Renal cortical epithelial cell (primary cell): Measurements from ENCODE around the gene COPS3. TPM values are rescaled to one million over a fixed set of nuclear protein-coding genes. Genes with fewer than 3 reads are reported as not detected.
A peak's percentile ranks its signal among the peaks of the same experiment; 100 is the strongest.
"Not testable (repeated sequence)": the region's sequence is repeated elsewhere in the genome, so short reads cannot be mapped to it uniquely, and the experiment has no call there.

Experiments used
- DNase-seq: peaks from one replicate; pipeline ENCODE4 v3.0.0-alpha.2; 2011; ENCODE audit warnings: low read depth
- total RNA-seq: library from RNA; depleted of rRNA; stranded (reverse); fragments of >200 nt; gene quantifications from 2 replicates; pipeline ENCODE4 v1.2.3, GENCODE V29; 2014

Gene COPS3
- total RNA-seq, 1 donor from 2014 or later = 63.6 TPM

- not testable (repeated sequence) for DNase-seq
These were observed 20.6 kb upstream of the COPS3 start for GRCh38 chr17:17301659-17302058.

DNA sequence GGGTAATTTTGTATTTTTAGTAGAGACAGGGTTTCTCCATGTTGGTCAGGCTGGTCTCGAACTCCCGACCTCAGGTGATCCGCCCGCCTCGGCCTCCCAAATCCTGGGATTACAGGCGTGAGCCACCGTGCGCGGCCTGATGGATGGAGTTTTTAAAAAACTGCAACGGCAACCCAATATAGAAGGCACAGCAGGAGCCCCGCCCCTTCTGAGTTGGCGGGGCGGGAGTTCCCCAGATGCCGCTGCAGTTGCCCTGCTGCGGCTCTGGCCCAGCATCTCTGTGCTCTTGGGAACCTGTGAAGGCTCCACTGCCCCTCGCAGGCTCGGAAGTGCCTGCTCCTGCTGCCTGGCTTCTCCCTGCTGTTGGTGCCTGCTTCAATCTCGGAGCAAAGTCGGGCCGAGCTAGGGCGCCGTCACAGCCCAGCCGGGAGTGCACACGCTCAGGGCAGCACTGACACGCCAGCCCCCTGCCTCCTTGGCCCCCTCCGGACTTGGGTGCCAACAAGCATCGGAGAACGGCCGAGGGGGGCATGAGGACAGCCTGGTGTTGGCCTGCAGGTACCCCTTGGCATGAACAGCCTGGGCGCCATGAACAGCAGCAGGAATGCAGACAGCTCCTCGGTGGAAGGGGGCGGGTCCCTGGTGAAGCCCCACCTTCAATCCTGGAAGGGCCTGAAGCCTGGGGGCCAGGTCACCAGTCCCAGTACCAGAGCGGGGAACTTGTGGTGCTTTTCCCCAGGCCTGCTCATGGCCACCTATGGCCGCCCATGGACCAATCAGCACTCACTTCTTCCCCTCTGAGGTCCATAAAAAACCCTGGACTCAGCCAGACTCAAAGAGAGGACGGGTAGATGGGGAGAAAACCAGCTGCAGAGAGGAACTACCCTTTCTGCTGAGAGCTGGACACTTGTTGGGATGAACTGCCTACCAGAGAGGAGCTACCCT is 19.9 kb upstream of the COPS3 start:
- peak; percentile 38 for DNase-seq

- DNase-seq = no peak
These were observed 17.1 kb upstream of the COPS3 start for GRCh38 chr17:17298108-17298507.

DNA sequence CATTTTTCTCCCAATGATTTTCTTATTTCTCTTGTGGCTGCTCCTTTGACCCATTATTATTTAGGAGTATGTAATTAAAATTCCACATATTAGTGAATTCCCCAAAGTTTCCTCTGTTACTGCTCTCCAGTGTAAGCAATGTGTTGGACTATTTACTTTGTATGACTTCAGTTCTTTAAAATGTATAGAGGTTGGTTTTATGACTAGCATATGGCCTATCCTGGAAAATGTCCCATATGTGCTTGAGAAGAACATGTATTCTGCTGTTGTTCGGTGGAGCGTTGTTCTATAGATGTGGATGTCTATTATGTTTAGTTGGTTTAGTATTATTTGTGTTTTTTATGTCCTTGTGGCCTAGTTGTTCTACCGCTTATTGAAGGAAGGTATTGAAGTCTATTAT is 16.2 kb upstream of the COPS3 start:
- no peak for DNase-seq

DNA sequence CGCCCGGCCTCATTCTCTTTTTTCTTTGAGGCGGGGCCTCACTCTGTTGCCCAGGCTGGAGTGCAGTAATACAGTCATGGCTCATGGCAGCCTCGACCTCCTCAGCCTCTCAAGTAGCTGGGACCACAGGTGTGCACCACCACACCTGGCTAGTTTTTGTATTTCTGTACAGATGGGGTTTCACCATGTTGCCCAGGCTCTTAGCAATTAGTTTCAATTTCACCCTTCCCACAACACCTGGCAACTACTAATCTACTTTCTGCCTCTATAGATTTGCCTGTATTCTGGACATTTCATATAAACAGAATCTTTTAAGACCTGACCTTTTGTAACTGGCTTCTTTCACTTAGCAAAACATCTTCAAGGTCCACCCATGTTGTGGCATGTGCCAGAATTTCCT is 14.1 kb upstream of the COPS3 start:
- no peak for DNase-seq

GRCh38 chr17:17289701-17290100 is 8.7 kb upstream of the COPS3 start:
- DNase-seq = no peak

- DNase-seq = no peak
These were observed 8.0 kb upstream of the COPS3 start for GRCh38 chr17:17289086-17289485.

DNA sequence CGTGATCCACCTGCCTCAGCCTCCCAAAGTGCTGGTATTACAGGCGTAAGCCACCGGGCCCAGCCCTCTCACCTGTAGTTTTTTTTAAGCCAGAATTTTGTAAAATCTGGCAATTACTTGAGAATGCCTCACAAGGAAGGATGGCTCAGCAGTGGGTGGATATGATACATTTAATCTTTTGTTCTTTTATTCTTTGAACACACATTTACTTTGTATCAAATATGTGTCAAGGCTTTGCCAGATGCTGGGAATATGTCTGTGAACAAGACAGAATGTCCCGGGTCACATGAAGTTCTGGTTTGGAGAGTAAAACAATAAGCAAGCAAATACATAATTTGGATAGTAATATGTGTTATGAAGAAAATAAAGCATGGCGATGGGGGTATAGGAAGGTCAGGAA is 4.9 kb upstream of the COPS3 start:
- DNase-seq = no peak

DNA sequence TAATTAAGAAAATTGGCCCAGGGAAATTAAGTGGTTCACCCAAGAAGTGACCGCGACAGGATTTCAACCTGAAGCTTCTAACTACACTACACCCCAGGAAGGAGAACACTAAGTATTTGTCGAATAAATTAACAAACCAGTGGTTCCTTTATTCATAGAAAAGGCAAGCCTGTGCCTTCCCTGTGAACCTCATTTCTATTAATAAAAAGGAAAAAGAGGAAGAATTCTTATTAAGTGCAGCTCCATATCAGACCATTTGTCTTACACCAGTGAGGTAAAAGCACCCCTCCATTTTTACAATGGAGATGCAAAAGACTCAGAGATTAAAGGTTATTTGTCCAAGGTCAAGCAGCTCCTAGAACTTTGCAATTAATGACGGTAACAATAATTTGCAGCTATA is 1.7 kb downstream of the COPS3 start:
- DNase-seq = no peak

- DNase-seq = not testable (repeated sequence)
These were observed 3.6 kb downstream of the COPS3 start for GRCh38 chr17:17277431-17277830.

DNA sequence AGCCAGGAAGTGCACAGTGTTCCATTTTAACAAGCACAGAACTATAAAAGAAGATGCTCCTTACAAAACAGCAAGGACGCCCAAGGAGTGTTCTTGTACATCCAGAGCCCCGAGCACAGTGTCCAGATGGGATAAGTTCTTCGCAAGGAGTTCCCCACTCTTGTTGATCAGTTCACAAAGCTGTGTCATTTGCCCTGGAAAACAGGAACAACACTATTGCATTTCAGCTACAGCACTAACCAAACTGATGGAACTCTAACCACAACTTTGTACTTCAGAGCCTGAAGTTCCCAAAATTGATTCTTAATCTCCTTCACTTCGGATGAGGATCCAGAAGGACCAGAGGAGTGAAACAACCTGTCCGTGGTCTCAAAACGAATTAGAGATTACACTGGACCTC is 5.1 kb downstream of the COPS3 start:
- no peak for DNase-seq

DNA sequence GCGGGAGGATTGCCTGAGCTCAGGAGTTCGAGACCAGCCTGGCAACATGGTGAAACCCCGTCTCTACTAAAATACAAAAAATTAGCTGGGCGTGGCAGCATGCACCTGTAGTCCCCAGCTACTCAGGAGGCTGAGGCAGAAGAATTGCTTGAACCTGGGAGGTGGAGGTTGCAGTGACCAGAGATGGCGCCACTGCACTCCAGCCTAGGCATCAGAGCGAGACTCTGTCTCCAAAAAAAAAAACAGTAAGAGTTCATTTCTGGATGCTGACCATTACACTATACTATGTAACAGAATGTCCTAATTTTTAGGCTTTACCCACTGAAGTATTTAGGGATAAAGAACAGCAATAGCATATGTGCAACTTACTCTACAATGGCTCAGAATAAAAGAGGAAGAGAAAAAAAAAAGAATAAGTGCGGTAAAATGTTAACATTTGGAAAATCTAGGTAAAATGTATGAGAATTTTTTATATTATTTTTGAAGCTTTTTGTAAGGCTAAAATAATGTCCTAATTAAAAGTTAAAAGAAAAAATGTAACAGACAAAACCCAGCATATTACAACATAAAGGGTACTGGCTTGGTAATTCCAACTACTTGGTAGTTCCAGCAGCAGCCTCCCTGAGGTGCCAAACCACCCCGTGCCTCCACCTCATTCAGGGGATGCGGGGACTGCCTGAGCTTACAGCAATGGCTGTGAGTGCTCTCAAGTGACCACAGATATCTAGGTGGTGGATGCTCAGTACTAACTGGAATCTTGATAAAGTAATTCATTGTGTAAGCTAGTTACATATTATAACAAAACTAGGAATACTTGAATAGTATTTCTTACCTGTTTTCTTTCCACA is 10.9 kb downstream of the COPS3 start:
- peak; percentile 11 for DNase-seq

DNA sequence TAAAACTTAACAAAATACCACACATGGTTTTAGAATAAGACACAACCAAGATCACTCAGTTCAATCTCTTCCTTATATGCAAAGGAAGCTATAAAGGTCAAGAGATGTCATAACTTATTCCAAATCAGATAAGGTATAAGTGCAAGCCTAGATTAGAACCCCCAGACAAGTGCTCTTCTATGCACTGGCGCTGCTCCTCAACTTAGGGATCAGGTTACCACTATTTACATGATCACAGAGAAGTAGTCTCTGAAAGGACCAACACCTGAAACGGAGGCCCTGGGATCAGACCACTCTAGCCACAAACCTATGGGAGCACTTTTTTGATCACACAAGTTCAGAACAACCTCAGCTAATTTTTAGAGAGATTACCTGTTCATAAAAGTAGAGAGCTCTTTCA is 16.6 kb downstream of the COPS3 start:
- DNase-seq = no peak

DNA sequence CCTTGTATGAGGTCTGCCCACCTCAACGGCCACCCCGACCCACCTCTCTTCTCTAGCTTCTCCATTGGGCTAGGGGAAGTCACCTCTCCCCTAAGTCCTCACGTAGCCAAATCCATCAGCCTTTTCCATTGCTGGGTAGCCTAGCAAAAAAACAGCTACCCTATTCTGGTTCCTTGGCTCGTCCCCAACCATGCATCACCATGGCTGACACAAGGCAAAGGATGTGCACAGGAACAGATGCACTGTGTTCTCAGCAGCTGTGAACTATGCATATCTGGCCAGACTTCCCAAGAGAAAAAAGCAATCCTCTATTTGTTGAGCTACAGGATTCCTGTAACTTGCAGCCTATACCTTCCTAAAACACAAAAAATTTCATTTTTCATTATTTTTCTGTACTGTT is 22.0 kb downstream of the COPS3 start:
- no peak for DNase-seq

- no peak for DNase-seq
These were observed 23.0 kb downstream of the COPS3 start for GRCh38 chr17:17258011-17258410.

- no peak for DNase-seq
These were observed 24.7 kb downstream of the COPS3 start for GRCh38 chr17:17256316-17256715.

- not testable (repeated sequence) for DNase-seq
These were observed 25.4 kb downstream of the COPS3 start for GRCh38 chr17:17255689-17256088.

- no peak for DNase-seq
These were observed 27.0 kb downstream of the COPS3 start for GRCh38 chr17:17254036-17254435.

- no peak for DNase-seq
These were observed 27.6 kb downstream of the COPS3 start for GRCh38 chr17:17253406-17253805.

DNA sequence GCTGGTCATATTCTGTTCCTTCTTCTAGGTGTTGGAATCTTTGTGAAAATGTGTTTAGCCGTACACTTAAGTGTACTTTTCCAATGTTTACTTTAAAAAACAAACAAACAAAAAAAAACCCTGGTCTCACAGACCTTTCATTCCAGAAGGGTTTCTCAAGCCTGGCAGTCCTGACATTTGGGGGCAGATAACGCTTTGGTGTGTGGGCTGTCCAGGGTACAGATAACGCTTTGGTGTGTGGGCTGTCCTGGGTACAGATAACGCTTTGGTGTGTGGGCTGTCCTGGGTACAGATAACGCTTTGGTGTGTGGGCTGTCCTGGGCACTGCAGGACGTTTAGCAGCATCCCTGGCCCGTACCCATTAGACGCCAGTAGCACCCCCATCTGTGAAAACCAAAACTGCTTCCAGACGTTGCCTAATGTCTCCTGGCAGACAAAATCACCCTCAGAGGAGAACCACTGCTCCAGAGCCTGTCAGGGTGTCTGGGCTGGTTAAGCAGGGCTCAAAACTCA is 28.8 kb downstream of the COPS3 start:
- no peak for DNase-seq

DNA sequence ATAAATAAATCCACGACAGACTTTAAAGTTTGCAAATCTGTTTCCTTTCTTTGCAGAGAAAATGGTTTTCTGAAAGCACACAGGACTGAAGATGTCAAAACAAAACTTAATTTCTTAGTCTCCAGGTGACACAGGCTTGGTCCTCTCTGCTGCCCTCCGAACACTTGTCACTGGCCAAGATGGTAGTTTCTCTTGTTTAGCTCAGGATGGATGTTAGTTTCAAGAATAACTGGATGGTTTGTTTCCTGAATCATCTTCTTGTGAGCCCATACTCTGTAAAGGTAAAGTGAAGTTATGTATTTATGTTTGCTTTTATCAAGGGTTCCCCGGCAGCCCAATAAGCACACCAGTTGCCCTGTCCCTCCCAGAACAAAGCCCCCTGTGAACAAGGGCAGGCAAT is 34.2 kb downstream of the COPS3 start:
- no peak for DNase-seq

DNA sequence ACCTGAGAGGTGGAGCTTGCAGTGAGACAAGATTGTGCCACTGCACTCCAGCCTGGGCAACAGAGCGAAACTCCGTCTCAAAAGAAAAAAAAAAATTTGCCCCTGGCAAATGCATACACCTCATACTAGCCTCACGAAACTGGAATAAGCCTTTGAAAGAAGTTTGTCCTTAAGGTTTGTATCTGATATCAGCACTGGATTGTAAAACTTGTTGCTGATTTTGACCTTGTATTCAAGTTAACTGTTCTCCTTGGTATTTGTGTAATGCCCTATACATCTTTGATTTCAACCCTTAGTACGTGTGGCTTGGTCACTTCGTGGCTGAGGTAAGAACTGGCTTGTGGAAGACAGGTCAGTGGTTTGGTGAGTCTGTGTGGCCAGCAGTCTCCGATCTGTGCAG is 37.9 kb downstream of the COPS3 start:
- no peak for DNase-seq

DNA sequence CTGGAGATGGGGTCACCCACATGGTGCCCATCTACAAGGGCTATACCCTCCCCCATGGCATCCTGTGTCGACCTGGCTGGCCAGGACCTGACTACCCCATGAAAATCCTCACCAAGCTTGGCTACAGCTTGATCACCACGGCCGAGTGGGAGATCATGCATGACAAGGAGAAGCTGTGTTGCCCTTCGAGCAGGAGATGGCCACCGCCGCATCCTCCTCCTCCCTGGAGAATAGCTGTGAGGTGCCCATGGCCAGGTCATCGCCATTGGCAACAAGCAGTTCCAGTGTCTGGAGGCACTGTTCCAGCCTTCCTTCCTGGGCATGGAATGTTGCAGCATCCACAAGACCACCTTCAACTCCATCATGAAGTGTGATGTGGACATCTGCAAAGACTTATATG is 38.8 kb downstream of the COPS3 start:
- no peak for DNase-seq
